Breast epithelium (tissue), 3 donors: Measurements from ENCODE around the gene VPS13D.
"Not testable (repeated sequence)": the region's sequence is repeated elsewhere in the genome, so short reads cannot be mapped to it uniquely, and the experiment has no call there.

Source experiments
- POLR2A ChIP-seq: fragments of 450-650 bp; IDR thresholded peaks from one replicate; pipeline ENCODE4 v1.6.1; 2016; ENCODE audit warnings: antibody characterized with exemption, mild to moderate bottlenecking, moderate library complexity
- POLR2AphosphoS5 ChIP-seq, 3 donors: sonication (generic); formaldehyde crosslinking; IDR thresholded peaks; one replicate each; pipeline ENCODE4 v1.6.1; 2017; ENCODE audit warnings: antibody characterized with exemption in 3 of 3
- TF ChIP-seq, protein P1 (sequence below), 3 donors: fragments of 450-650 bp; IDR thresholded peaks; one replicate each; pipeline ENCODE4 v1.5.1; 2016 to 2017; ENCODE audit warnings: antibody characterized with exemption in 3 of 3, mild to moderate bottlenecking in 3 of 3, moderate library complexity in 3 of 3

DNA sequence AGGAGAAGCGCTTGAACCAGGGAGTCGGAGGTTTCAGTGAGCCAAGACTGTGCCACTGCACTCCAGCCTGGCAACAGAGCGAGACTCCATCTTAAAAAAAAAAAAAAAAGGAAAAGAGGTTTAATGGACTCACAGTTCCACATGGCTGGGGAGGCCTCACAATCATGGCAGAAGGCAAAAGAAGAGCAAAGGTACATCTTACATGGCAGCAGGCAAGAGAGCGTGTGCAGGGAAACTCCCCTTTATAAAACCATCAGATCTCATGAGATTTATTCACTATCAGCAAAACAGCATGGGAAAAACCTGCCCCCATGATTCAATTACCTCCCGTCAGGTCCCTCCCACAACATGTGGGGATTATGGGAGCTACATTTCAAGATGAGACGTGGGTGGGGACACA, 5.7 kb upstream of the VPS13D start:
- TF ChIP-seq, protein P1, sequence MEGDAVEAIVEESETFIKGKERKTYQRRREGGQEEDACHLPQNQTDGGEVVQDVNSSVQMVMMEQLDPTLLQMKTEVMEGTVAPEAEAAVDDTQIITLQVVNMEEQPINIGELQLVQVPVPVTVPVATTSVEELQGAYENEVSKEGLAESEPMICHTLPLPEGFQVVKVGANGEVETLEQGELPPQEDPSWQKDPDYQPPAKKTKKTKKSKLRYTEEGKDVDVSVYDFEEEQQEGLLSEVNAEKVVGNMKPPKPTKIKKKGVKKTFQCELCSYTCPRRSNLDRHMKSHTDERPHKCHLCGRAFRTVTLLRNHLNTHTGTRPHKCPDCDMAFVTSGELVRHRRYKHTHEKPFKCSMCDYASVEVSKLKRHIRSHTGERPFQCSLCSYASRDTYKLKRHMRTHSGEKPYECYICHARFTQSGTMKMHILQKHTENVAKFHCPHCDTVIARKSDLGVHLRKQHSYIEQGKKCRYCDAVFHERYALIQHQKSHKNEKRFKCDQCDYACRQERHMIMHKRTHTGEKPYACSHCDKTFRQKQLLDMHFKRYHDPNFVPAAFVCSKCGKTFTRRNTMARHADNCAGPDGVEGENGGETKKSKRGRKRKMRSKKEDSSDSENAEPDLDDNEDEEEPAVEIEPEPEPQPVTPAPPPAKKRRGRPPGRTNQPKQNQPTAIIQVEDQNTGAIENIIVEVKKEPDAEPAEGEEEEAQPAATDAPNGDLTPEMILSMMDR (IDR thresholded peaks at IDR 0.05): not testable (repeated sequence)
- not testable (repeated sequence) for TF ChIP-seq POLR2AphosphoS5 (IDR thresholded peaks at IDR 0.05); POLR2A
